HUES48 (cell line): ENCODE data around the gene PGF.

ENCODE experiments used
- H3K27ac ChIP-seq: one replicate; pipeline ENCODE4 v1.7.0; 2013; ENCODE audit warnings: low read depth, low read length, inconsistent platforms
- H3K27me3 ChIP-seq: 2 replicates; pipeline ENCODE4 v1.6.1; 2013; ENCODE audit warnings: mild to moderate bottlenecking, low read length; ENCODE audit not compliant: control insufficient read depth, insufficient read depth
- H3K36me3 ChIP-seq: 2 replicates; pipeline ENCODE4 v1.6.1; 2013; ENCODE audit warnings: low read length; ENCODE audit not compliant: control insufficient read depth, insufficient read depth
- H3K4me1 ChIP-seq: 2 replicates; pipeline ENCODE4 v1.6.1; 2013; ENCODE audit warnings: mild to moderate bottlenecking, low read length; ENCODE audit not compliant: control insufficient read depth, insufficient read depth
- H3K4me3 ChIP-seq: 2 replicates; pipeline ENCODE4 v1.5.1; 2013; ENCODE audit warnings: mild to moderate bottlenecking, low read depth, low read length
- H3K9ac ChIP-seq: 2 replicates; pipeline ENCODE4 v1.6.1; 2013; ENCODE audit warnings: mild to moderate bottlenecking, low read depth, low read length, moderate library complexity
- H3K9me3 ChIP-seq: 2 replicates; pipeline ENCODE4 v1.6.1; 2013; ENCODE audit warnings: low read length; ENCODE audit not compliant: control insufficient read depth, insufficient read depth

PGF gene

GRCh38 chr14:74985028-74985310, 29.6 kb upstream of the PGF start:
- no peaks in the 10 kb centered on the region for H3K27me3 ChIP-seq
- H3K36me3 ChIP-seq, result no peaks in the 10 kb centered on the region
- H3K27ac ChIP-seq, result no peak overlapping the region
- H3K4me1 ChIP-seq, result peaks cover 13% of the 10 kb centered on the region; the same call in 1 of the 2 replicates
- no peak overlapping the region for H3K4me3 ChIP-seq
- H3K9me3 ChIP-seq, result no peaks in the 10 kb centered on the region
- no peak overlapping the region for H3K9ac ChIP-seq

DNA sequence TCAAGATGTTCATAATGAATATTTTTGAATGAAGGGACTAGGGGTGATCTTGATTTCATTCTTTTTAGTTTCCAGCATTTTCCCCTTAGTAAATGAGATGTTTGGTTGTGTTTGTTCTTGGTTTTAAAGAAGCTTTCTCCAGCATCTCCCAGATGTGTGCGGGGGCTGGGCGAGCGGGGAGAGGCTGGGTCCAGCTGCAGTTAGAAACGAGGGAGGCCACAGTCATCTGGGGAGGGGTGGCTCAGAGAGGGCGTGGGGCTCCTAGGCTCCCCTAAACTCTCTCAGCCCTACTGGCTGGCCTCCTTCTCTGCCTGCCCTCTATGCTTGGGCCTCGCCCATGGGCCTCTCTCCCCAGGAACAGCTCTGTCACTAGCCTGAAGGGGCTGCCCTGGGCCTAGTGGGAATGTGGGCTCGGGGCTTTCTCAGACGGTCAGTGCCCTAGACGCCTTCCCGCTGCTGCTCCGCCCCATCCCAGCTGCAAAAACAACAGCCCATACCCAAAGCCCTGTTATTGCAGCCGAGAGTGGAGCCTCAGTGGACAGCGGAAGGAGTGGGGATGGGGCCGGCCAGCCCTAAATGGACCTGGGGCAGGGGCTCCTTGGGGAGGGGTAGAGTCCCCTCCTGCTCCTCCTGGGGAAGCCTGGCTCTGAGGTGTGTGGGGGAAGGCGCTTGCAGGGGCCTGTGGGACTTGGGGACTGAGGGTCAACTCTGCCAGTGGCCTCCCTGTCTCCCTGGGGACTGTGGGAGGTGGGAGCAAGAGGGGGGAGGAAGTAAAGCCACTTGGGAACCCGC, 29.0 kb upstream of the PGF start:
- H3K4me3 ChIP-seq, result no peak overlapping the region
- no peaks in the 10 kb centered on the region for H3K36me3 ChIP-seq
- H3K27me3 ChIP-seq, result no peaks in the 10 kb centered on the region
- no peak overlapping the region for H3K27ac ChIP-seq
- H3K9me3 ChIP-seq, result no peaks in the 10 kb centered on the region
- H3K4me1 ChIP-seq, result peaks cover 18% of the 10 kb centered on the region; the same call in 1 of the 2 replicates
- no peak overlapping the region for H3K9ac ChIP-seq

GRCh38 chr14:74983343-74983742, 27.9 kb upstream of the PGF start:
- H3K27me3 ChIP-seq, result no peaks in the 10 kb centered on the region
- no peaks in the 10 kb centered on the region for H3K36me3 ChIP-seq
- H3K27ac ChIP-seq, result no peak overlapping the region
- H3K9ac ChIP-seq, result no peak overlapping the region
- H3K9me3 ChIP-seq, result no peaks in the 10 kb centered on the region
- H3K4me1 ChIP-seq, result peaks cover 27% of the 10 kb centered on the region
- no peak overlapping the region for H3K4me3 ChIP-seq

- Histone ChIP-seq H3K36me3 (no peaks in the 10 kb centered on the region), H3K9ac (no peak overlapping the region), H3K4me3 (no peak overlapping the region), H3K4me1 (peaks cover 27% of the 10 kb centered on the region), H3K9me3 (no peaks in the 10 kb centered on the region), H3K27me3 (no peaks in the 10 kb centered on the region), H3K27ac (no peak overlapping the region)
Measured at GRCh38 chr14:74982661-74983060, 27.3 kb upstream of the PGF start.

GRCh38 chr14:74981833-74982232, 26.4 kb upstream of the PGF start:
- Histone ChIP-seq H3K27ac (no peak overlapping the region), H3K9me3 (no peaks in the 10 kb centered on the region), H3K4me3 (no peak overlapping the region), H3K36me3 (no peaks in the 10 kb centered on the region), H3K9ac (no peak overlapping the region), H3K4me1 (peaks cover 27% of the 10 kb centered on the region), H3K27me3 (no peaks in the 10 kb centered on the region)

GRCh38 chr14:74981462-74981782, 26.0 kb upstream of the PGF start:
- H3K9me3 ChIP-seq, result no peaks in the 10 kb centered on the region
- H3K4me1 ChIP-seq, result peaks cover 27% of the 10 kb centered on the region
- H3K4me3 ChIP-seq, result no peak overlapping the region
- H3K36me3 ChIP-seq, result no peaks in the 10 kb centered on the region
- H3K9ac ChIP-seq, result no peak overlapping the region
- no peak overlapping the region for H3K27ac ChIP-seq
- H3K27me3 ChIP-seq, result no peaks in the 10 kb centered on the region

DNA sequence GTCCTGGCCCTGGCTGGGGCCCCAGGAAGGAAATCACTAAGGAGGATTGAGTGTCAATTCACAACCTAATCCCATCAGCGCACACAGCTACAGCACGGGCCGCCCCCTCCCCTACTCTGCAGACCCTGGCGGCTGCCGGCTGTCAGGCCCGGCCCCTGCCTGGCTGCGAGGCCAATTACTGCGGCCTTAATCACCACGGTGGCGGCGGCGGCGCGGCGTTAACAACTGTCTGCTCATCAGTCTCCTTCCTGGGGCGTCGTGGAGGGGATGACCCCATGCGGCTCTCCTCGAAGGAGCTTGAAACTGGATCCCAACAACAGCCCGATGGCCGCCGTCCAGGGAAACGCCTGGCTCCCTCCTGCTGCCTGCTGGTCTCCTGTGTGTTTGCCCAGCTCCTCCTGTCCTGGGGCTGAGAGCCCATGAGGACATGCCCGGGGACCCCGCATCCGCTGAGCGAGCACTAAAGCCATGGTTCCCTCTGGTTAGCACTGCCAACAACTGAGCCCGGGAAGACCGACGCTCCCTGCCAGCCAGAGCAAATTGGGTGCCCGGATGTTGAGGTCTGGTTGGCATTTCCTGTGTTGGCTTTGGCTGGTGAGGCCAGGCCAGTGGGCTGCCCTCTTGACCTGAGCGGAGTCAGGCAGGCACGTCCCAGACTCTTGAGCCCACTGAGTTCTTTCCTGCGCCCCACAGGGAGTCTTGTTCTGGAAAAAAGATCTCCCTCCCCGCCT, 25.5 kb upstream of the PGF start:
- no peak overlapping the region for H3K27ac ChIP-seq

GRCh38 chr14:74980398-74980730, 25.0 kb upstream of the PGF start:
- Histone ChIP-seq H3K9me3 (no peaks in the 10 kb centered on the region), H3K4me3 (no peak overlapping the region), H3K9ac (no peak overlapping the region), H3K36me3 (no peaks in the 10 kb centered on the region), H3K27ac (no peak overlapping the region), H3K4me1 (peaks cover 27% of the 10 kb centered on the region), H3K27me3 (no peaks in the 10 kb centered on the region)

More for the DNA sequence above, 25.5 kb upstream of the PGF start:
- Histone ChIP-seq H3K4me3 (no peak overlapping the region), H3K9ac (no peak overlapping the region), H3K27me3 (no peaks in the 10 kb centered on the region), H3K9me3 (no peaks in the 10 kb centered on the region), H3K4me1 (peaks cover 27% of the 10 kb centered on the region), H3K36me3 (no peaks in the 10 kb centered on the region)

GRCh38 chr14:74979442-74980397, 24.3 kb upstream of the PGF start:
- Histone ChIP-seq H3K9ac (no peak overlapping the region), H3K36me3 (no peaks in the 10 kb centered on the region), H3K4me1 (peaks cover 27% of the 10 kb centered on the region), H3K9me3 (no peaks in the 10 kb centered on the region), H3K27ac (no peak overlapping the region), H3K27me3 (no peaks in the 10 kb centered on the region), H3K4me3 (no peak overlapping the region)

- Histone ChIP-seq H3K4me3 (no peak overlapping the region), H3K9me3 (no peaks in the 10 kb centered on the region), H3K27me3 (no peaks in the 10 kb centered on the region), H3K4me1 (peaks cover 33% of the 10 kb centered on the region), H3K27ac (no peak overlapping the region), H3K9ac (no peak overlapping the region), H3K36me3 (no peaks in the 10 kb centered on the region)
Measured at GRCh38 chr14:74979029-74979428, 23.6 kb upstream of the PGF start.
